HT-29 (cell line): Measurements from ENCODE around the gene ZDHHC14. TPM values are rescaled to one million over a fixed set of nuclear protein-coding genes. Genes with fewer than 3 reads are reported as not detected.
"Not testable (repeated sequence)": the region's sequence is repeated elsewhere in the genome, so short reads cannot be mapped to it uniquely, and the experiment has no call there.

Source experiments
- DNase-seq: peaks from one replicate; pipeline ENCODE4 v3.0.0-alpha.2; 2015; ENCODE audit warnings: low spot score
- total RNA-seq: library from RNA; depleted of rRNA; stranded (reverse); fragments of >200 nt; shearing (Covaris generic); gene quantifications from 2 replicates; pipeline ENCODE4 v1.2.3, GENCODE V29; 2014

The ZDHHC14 gene
- total RNA-seq, 1 experiment from 2014 or later: 6.2 TPM

DNA sequence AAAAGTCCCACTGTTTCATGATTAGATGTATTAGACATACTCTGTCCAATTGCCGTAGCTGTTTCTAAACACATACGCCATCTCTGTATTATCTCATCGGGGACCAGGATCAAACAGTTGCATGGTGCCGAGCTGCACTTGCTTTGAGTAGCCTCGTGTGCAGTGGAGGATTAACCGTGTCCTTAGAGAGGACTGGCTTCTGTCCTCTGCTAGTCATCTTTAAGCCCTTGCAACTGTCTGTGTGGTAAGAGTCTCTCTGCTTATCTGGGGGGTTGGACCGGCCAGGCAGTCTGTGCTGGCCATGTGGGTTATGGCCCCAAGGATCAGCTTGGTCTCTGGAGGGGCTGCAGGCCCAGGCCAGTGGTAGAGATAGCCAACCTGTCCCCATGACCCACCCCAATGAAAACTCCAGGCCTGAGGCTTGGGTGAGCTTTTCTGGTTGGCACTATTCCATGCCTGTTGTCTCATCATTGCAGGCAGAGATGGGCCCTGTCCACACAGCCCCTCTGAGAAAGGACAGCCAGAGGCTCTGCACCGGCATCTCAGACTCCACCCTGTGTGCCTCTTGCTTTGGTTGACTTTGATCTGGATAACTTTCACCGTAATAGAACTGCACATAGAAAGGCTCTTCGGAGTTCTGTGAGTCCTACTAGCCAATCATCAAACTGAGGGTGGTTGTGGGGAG is 304.7 kb downstream of the ZDHHC14 start:
- DNase-seq: no peak

DNA sequence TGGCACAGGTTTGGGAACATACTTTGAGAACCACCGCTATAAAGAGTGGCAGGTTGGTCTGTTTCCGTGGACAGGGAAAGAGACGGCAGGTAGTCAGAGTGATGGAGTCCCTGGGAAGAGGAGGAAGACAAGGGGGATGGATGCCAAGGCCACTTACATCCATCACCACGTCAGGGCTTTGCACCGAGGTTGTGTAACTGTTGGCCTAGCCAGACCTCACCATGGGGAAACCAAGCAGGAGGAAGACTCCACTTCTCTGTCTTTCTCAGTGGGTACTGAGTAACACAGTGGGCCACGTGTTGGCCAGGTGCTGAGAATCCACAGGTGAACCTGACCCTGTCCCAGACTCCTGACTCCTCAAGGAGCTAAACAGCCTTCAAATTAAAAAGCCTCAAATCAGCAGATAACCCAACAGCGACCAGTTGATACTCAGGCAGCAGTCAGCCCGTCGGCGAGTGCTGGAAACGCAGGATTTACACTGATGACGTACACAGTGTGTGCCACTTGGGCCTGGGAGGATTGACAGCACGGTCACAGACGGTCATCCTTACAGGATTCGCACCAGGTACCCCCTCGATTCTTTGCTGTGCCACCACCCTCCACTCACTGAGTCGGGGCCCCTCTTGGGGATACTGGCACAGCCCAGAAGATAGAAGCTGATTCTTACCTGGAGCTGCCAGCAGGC is 307.4 kb downstream of the ZDHHC14 start:
- DNase-seq: no peak

DNA sequence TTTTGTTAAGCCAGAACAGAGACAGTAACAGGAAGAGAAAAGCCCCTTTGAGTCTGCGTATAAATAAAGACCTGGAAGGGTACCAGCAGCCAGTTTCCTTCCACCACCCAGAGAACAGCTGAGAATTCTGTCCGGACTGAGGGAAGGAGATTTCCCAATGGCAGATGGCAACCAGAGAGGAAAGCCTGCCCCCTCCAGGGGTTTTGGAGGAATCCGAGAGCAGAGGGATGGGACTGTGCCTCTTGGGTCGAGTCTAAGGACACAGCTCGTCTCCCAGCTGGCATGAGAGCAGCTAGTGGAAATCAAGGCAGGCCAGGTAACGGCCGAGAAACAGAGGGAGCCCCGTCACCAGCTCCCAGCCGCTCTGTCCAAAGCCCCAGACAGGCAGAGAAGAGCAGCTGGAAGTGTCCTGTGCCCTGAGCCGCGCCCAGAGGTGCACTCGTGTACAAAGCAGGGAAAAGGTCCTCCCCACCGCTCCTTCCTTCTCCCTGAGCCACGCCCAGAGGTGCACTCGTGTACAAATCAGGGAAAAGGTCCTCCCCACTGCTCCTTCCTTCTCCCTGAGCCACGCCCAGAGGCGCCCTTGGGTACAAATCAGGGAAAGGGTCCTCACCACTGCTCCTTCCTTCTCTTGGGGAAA is 308.1 kb downstream of the ZDHHC14 start:
- peak; percentile 19 for DNase-seq

DNA sequence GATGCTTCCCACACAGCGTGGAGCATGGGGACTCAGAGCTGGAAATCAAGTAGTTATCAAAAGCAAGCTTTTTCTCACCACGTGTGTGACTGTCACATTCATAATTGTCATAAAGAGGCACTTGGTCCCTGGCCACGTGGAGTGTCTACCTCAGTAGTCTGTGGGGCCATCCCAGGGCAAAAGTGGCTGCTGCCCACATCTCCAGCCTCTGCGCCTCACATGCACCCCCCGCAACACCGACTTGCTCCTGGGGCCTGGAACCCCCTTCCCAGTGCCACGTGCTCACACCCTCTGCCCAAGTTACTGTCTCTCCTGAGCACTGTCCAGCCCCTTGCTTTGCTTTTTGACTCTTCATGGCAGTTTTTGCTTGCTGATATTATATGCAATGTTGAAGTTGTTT is 308.9 kb downstream of the ZDHHC14 start:
- DNase-seq: no peak

DNA sequence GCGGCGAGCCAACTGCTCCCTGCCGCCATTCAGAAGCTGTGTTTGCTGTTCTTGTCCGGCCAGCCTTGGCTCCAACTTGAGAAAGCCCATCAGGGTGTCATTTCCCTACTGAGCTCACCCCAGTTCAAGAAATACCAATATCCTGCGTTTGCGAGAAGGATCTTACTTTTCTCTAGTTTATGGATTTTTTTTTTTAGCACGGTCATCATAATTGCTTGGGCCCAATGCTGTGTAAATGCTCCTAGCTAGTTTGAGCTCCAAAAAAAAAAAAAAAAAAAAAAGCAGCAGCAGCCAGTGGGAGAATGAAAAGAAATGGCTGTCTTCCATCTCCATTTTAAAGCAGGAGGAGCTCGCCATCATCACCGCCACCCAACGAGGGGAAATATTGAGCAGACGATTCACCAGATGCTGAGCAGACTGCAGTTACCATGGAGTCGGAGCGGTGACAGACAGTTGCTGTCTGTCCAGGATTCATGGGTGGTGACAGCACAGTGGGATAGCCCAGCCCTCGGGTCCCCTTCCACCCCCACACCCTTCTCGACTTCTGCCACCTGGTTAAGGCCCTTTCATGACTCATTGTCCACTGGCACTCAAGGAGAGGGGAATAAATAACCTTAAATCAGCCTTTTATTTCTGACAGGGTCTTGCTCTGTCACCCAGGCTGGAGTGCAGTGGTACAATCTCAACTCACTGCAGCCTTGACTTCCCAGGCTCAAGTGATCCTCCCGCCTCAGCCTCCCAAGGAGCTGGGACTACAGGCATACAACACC is 309.6 kb downstream of the ZDHHC14 start:
- no peak for DNase-seq

DNA sequence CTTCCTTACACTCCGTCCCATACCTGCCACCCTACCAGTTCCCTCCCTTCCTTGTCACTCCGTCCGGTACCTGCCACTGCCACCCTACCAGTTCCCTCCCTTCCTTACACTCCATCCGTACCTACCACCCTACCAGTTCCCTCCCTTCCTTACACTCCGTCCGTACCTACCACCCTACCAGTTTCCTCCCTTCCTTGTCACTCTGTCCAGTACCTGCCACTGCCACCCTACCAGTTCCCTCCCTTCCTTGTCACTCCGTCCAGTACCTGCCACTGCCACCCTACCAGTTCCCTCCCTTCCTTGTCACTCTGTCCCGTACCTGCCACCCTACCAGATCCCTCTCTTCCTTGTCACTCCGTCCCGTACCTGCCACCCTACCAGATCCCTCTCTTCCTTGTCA is 310.6 kb downstream of the ZDHHC14 start:
- DNase-seq: not testable (repeated sequence)

DNA sequence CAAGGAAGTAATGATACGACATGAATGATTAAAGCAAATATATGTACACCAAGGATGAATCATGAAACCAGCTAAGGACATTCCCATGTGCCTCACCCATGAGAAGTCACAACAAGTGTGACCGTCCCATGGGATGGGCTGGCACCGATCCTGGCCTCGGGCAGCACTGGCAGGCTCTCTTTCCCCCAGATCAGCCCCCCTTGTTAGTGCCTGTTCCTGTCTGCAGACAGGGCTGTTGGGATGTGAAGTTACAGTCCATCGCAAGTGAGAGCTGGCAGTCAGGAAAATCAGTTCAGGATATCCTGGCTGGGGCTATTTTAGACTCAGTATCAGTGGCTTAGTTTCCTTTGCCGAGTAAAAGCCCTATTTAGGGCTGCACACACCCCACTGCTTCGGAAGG is 312.9 kb downstream of the ZDHHC14 start:
- DNase-seq: no peak

DNA sequence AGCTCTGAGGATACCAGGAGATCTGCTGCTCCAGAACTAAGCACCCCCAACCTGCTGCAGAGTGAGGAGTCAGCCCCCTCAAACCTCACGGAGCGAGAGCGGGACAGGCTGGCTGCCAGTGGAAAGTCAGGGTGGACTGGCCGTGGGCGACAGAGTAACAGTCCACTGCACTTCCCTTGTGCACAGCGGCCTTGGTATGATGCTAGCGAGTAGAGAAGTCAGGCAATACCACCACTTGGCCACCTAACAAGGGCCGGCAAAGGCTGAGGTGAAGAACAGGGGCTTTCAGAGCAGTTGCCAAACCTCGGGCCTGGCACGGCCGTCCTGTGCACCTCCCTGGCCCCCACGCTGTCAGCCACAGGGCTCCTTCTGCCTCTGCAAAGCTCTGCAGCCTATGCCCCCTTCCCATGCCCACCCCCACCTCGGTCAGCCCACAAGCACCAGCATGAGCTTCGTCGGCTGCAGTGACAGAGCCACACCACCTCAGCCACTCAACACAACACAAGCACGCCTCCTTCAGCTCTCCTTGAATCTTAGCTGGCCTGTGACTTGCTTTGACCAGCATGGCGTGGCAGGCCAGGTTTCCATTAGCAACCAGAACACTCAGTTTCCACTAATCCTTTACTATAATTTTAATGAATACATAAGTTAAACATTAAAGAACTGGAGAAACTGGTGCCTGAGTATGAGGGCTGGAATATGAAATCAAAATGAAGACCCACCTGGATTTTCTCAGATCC is 314.5 kb downstream of the ZDHHC14 start:
- DNase-seq: no peak

DNA sequence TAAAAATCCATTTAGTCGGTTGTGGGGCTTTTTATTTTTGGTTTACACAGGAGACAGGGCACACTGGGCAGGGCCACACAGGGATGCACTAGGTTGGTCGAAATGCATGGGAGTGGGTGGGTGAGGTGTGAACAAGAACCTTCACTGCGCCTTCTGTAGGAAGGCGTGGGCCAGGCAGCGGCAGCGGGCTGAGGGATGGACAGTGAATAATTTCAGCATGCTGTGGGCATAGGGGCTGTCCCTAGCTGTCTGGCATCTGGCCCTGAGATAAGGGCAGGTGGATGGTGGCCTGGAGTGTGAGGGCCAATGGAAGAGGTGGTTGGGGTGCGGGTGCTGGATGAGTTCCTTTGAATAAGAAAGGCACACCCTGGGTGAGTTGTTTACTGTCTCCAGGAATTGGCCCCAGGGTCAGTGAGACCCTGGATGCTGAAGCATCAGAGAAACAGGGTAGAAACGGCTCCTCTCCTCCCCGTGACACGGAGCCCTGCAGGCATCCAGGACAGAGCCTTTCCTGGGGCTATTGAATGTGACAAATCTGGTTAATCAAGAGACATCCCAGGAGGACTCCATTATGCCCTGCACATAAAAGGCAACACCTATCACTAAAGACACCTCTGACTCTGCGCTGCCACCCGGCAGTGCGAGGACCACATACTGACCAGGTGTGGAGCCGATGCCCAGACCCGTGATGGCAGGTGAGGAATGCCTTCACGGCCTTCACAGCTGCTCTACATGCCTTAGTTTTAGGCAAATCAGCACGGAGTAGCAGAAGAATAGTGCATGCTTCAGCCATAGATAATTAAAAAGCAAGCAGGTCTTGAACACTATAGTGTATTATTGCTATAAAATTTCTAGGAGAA is 319.0 kb downstream of the ZDHHC14 start:
- no peak for DNase-seq

DNA sequence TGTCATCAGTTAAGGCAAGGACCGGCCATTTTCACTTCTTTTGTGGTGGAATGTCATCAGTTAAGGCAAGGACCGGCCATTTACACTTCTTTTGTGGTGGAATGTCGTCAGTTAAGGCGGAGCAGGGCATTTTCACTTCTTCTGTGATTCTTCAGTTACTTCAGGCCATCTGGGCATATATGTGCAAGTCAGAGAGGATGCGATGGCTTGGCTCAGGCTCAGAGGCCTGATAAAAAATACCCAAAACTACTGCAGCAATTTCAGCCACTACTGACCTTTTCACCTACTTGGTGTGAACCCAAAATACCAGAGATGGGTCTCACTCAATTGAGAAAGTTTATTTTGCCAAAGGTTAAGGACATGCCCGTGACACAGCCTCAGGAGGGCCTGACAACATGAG is 325.4 kb downstream of the ZDHHC14 start:
- not testable (repeated sequence) for DNase-seq

DNA sequence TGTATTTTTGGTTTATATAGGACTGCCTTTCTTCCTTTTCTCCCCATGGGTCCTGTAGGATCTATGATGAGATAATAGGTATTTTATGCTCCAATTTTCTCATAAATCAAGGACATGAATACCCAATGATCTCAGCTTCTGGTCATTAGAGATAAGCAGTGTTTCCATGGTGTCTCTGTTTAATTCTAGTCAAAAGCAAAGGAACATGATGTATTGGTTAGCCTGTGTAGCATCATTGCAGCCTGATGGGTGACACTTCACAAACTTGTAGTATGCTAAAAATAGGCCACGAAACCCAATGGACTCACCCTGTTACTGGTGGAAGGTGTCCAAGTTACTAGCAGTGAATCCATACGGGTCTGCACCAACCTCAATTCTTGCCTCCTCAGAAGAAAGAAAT is 325.9 kb downstream of the ZDHHC14 start:
- DNase-seq: no peak

DNA sequence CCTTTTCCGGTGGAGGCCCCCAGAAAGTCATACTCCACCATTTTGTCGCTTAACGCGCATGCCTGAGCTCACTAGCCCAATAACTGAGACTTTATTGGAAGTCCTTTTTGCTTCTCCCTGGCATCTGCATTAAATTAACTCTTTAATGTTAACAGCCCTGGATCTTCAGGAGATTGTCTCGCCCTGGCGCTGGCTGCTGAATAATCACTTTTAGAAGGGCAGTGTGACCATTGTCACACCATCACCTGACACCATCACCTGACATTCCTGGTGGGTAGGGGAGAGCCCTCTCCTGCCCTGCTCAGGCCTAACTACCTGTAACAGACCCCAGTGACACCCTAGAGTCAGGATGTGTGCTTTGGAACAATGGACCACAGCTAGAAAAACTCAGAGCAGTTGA is 326.6 kb downstream of the ZDHHC14 start:
- DNase-seq: no peak

DNA sequence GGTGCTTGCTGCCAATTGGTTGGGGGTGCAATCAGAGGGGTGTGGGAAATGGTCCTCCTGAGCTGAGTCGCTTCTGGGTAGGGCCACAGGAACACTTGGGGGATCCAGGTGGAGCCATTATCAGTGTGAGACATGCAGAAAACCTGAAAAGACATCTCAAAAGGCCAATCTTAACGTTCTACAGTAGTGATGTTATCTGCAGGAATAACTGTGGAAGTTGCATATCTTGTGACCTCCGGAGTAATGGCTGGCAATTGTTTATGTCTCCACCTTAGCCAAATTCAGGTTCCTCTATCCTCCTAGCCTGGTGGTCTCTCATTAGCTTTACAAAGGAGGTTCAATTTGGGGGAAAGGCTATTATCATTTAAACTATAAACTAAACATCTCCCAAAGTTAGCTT is 327.2 kb downstream of the ZDHHC14 start:
- no peak for DNase-seq

DNA sequence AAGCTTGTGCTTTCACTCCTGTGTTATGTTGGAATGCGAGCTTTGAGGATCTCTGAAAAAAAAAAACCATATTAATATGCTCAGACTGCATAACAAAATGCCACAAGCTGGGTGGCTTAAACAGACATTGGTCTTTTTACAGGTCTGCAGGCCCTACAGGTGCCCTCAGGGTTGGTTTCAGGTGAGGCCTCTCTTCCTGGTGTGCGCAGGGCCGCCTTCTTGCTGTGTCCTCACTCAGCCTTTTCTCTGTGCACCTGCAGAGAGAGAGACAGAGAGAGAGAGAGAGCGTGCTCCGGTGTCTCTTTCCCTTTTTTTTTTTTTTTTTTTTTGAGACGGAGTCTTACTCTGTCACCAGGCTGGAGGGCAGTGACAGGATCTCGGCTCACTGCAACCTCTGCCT is 327.9 kb downstream of the ZDHHC14 start:
- DNase-seq: no peak

DNA sequence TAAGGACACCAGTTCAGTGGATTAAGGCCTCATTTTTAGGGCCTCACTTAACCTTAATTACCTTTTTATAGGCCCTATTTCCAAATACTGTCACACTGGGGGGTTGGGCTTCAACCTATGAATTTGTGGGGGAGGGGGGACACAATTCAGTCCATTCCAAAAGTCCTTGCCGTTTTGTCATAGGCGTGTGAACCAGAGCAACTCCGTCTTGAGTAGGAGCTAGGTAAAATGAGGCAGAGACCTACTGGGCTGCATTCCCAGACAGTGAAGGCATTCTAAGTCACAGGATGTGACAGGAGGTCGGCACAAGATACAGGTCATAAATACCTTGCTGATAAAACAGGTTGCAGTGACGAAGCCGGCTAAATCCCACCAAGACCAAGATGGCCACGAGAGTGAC is 328.6 kb downstream of the ZDHHC14 start:
- DNase-seq: no peak

DNA sequence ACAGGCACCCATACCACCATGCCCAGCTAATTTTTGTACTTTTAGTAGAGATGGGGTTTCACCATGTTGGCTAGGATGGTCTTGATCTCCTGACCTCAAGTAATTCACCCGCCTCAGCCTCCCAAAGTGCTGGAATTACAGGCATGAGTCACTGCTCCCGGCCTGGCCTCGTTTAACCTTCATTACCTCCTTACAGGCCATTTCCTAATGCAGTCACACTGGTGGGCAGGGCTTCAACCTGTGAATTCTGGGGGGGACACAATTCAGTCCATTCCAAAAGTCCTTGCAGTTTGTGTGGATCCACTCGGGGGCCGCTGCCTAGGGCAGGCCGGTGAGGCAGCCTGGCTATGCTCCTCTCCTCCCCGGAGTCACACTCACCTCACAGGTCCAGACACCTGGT is 329.6 kb downstream of the ZDHHC14 start:
- no peak for DNase-seq

DNA sequence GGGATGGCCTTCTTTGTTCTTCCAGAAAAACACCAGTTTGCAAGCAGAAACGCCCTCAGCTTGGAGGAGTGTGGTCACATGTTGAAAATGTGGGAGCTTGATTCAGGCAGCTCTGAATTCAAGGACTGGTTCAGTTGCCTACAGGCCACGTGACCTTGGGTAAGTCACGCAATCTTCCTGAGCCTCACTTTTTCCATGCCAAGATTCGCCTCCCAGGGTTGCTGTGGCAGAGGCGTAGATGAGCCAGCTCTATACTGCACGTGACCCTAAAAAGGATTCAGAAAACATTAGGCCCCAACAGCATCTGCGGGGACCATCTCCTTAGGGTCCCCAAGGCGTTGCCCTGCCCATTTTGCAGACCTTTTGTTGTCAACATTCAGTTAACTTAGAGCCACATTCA is 330.1 kb downstream of the ZDHHC14 start:
- DNase-seq: no peak

DNA sequence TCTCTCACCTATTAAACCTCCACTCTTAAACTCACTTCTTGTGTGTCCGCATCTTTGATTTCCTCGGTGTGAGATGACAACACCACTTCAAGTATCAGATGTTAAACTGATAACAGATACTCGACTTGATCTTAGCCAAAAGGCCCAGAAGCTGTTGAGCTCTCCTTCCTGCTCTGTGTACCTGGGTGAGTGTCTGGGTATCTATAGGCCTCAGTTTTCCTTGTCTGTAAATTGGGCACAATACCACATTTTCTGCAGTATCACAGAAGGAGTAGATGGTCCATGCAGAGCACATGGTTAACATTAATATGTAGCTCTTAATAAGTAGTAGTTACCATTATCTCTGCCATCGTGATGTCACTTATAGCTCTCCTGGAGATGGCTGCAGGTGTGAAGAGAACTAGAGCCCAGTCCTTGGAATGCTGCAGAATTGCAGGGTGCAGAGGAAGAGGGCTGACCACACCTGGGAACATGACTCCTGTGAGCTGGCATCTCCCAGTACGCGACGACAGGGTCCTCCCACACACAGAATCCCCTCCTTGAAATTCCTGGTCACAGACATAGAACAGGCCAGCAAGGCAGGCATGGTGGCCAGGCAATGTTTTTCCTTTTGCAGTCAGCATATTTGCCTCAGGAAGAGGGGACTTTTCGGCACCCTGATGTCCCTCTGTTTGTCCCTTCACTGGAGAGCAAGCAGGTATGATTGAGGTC is 331.8 kb downstream of the ZDHHC14 start:
- no peak for DNase-seq

DNA sequence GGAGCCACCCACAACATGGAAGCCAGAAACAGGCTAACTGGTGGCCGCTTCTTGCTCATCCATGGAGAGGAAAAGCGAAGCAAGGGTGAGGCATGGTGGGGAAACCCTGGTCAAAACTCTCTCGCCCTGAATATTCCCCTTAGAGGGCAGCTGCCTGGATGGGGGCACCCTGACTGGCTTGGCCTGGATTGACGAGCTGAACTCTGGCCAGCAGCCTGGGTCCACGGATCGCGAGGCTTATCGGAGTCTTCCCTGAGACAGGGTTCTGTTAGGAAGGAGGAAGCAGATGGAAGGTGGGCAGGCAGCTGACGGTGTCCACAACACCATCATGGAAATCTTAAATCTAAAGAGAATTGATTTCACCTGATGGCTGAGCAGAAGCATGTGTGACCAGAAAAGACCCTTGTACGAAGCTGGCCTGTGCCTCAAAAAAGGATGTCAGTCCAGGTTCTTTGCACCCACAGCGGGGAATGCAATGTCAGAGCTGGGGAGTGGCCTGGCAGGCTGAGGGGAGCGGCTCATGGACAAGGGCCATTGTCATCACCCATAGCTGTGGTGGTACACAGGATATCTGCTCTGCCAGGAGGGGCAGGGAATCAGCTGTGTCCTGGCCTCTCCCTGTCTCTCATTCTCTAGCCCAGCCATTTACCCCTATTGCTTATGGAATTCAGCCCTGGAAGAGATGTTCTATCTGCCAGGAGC is 332.6 kb downstream of the ZDHHC14 start:
- DNase-seq: no peak
